Measurements from ENCODE around the gene USP38.
A peak's percentile ranks its signal among the peaks of the same experiment; 100 is the strongest.

DNA sequence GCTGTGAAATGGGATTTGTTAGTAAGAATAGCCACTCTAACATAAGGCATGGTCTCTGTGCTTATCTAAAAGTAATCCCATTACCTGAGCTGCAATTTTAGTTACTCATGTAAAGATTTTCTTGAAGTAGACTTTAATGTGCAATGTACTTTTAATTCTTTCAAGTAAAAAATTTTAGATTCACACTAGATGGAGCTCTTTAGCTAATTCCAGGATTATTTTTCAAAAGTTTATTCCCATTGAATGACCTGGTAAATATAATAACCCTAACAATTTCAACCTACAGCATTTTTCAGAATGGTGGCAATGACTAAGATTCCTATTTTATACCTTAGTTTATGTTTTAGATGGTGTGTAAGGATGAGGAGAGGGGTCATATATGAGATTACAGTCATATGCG is 18.1 kb downstream of the USP38 start:
- TF ChIP-seq, protein P1, sequence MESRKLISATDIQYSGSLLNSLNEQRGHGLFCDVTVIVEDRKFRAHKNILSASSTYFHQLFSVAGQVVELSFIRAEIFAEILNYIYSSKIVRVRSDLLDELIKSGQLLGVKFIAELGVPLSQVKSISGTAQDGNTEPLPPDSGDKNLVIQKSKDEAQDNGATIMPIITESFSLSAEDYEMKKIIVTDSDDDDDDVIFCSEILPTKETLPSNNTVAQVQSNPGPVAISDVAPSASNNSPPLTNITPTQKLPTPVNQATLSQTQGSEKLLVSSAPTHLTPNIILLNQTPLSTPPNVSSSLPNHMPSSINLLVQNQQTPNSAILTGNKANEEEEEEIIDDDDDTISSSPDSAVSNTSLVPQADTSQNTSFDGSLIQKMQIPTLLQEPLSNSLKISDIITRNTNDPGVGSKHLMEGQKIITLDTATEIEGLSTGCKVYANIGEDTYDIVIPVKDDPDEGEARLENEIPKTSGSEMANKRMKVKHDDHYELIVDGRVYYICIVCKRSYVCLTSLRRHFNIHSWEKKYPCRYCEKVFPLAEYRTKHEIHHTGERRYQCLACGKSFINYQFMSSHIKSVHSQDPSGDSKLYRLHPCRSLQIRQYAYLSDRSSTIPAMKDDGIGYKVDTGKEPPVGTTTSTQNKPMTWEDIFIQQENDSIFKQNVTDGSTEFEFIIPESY (IDR thresholded peaks at IDR 0.05; ENCODE audit: extremely low read depth, insufficient replicate concordance, low read length), result no peak
- TF ChIP-seq SIN3A (IDR thresholded peaks at IDR 0.05; ENCODE audit: low read depth) (no peak), POLR2A (IDR thresholded peaks at IDR 0.05; ENCODE audit: borderline replicate concordance, extremely low read depth, insufficient read depth, insufficient read length) (no peak), EZH2 (IDR thresholded peaks at IDR 0.05) (no peak)
- TF ChIP-seq, protein P2, sequence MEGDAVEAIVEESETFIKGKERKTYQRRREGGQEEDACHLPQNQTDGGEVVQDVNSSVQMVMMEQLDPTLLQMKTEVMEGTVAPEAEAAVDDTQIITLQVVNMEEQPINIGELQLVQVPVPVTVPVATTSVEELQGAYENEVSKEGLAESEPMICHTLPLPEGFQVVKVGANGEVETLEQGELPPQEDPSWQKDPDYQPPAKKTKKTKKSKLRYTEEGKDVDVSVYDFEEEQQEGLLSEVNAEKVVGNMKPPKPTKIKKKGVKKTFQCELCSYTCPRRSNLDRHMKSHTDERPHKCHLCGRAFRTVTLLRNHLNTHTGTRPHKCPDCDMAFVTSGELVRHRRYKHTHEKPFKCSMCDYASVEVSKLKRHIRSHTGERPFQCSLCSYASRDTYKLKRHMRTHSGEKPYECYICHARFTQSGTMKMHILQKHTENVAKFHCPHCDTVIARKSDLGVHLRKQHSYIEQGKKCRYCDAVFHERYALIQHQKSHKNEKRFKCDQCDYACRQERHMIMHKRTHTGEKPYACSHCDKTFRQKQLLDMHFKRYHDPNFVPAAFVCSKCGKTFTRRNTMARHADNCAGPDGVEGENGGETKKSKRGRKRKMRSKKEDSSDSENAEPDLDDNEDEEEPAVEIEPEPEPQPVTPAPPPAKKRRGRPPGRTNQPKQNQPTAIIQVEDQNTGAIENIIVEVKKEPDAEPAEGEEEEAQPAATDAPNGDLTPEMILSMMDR (IDR thresholded peaks at IDR 0.05 in 2 of 3, conservative IDR thresholded peaks at IDR 0.05 in 1 of 3; ENCODE audit: borderline replicate concordance in 1 of 3, insufficient read depth in 1 of 3, low read depth in 2 of 3, low read length in 2 of 3), result peak in 2 of 3 experiments; percentile 40 to 49; a peak in 3 of 6 replicates
